Measurements from ENCODE around the gene CASD1. TPM values are rescaled to one million over a fixed set of nuclear protein-coding genes. Genes with fewer than 3 reads are reported as not detected.

Gene CASD1
- total RNA-seq, 4 donors from 2014 or later: 5.2 to 23.9 (median 9.3) TPM

DNA sequence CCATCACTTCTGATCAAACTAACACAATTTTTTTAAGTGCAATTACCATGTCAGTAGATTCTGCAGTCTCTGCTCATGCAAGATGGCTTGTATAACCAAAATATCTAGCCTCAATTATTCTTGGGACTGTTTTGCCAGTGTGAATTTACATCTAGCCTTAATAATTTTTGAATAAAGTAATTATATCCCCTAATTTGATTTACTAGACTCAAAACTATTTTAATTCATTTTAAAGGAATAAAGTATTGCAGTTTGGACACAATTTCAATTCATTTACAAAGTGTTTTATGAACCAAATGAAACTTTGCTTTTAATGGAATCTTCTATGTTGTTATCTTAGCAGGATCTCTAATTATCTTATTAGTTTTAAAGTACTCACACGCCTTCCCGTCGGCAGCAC, 90.7 kb downstream of the CASD1 start:
- no peaks in the 10 kb centered on the region for H3K9me3 ChIP-seq
- DNase-seq: no peak
- H3K27ac ChIP-seq: no peak overlapping the region
- H3K4me1 ChIP-seq: no peaks in the 10 kb centered on the region
- H3K4me3 ChIP-seq: no peak overlapping the region
- H3K36me3 ChIP-seq: no peaks in the 10 kb centered on the region
- no peak for TF ChIP-seq POLR2A (IDR thresholded peaks at IDR 0.05)
- TF ChIP-seq, protein P1, sequence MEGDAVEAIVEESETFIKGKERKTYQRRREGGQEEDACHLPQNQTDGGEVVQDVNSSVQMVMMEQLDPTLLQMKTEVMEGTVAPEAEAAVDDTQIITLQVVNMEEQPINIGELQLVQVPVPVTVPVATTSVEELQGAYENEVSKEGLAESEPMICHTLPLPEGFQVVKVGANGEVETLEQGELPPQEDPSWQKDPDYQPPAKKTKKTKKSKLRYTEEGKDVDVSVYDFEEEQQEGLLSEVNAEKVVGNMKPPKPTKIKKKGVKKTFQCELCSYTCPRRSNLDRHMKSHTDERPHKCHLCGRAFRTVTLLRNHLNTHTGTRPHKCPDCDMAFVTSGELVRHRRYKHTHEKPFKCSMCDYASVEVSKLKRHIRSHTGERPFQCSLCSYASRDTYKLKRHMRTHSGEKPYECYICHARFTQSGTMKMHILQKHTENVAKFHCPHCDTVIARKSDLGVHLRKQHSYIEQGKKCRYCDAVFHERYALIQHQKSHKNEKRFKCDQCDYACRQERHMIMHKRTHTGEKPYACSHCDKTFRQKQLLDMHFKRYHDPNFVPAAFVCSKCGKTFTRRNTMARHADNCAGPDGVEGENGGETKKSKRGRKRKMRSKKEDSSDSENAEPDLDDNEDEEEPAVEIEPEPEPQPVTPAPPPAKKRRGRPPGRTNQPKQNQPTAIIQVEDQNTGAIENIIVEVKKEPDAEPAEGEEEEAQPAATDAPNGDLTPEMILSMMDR (IDR thresholded peaks at IDR 0.05): no peak
- H3K27me3 ChIP-seq: no peaks in the 10 kb centered on the region

DNA sequence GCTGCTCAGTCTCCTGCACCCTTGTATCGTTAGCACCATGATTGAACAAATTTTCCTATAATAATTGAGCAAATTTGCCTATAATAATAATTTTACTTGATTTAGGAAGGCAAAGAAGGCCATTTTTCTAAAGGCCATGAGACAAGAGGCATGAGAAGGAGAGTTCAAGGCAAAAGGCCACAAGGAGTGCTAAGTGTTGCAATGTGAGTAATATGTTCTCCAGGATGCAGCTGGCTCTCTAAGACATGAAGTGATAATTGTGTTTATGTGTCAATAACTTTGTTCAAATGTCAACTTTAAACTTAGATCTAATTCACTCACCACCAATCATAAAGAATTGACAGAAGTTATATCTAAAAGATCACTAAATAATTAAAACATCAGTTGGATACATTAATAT, 92.6 kb downstream of the CASD1 start:
- TF ChIP-seq, protein P1 (IDR thresholded peaks at IDR 0.05): no peak
- no peak for TF ChIP-seq POLR2A (IDR thresholded peaks at IDR 0.05)
- Histone ChIP-seq H3K4me3 (no peak overlapping the region), H3K9me3 (no peaks in the 10 kb centered on the region), H3K27ac (no peak overlapping the region), H3K36me3 (no peaks in the 10 kb centered on the region), H3K4me1 (no peaks in the 10 kb centered on the region), H3K27me3 (no peaks in the 10 kb centered on the region)
- DNase-seq: no peak

DNA sequence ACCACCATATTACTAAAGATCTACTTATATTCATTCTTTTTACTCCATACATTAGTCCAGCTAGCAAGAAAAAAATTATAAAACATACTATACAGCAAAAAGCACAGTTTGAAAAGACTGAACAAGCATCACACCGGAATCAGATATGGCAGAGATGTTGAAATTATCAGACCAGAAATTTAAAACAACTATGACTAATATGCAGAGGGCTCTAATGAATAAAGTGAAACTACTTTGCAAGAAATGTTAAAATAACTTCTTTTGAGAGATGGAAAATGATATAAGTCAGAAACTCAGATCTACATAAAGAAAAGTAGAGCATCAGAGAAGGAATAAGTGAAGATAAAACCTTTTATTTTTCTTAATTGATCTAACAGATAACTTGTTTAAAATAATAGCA, 95.4 kb downstream of the CASD1 start:
- Histone ChIP-seq H3K4me3 (no peak overlapping the region), H3K4me1 (no peaks in the 10 kb centered on the region), H3K36me3 (no peaks in the 10 kb centered on the region), H3K27me3 (no peaks in the 10 kb centered on the region), H3K9me3 (no peaks in the 10 kb centered on the region), H3K27ac (no peak overlapping the region)
- DNase-seq: no peak
- TF ChIP-seq POLR2A (IDR thresholded peaks at IDR 0.05): no peak
- TF ChIP-seq, protein P1 (IDR thresholded peaks at IDR 0.05): no peak

Small RNA genes lying within 50 kb of the gene (small RNA-seq; reads per million reads assigned to genes)
- gene RNU6-1328P: 0 reads per million in 2 donors

Other genes with a start within 250 kb of the CASD1 start
- gene COL1A2, start 114.9 kb upstream of the CASD1 start, total RNA-seq: 100 to 1,000 TPM in 1 of 4 donors, 10 to 100 TPM in 3; 28.0 to 404 (median 59.1) TPM
- 10 to 100 TPM in 3 of 4 donors, 1 to 10 TPM in 1; 3.7 to 14.9 (median 11.4) TPM for gene SGCE, start 146.3 kb downstream of the CASD1 start, total RNA-seq

Measured in Peyer's patch (tissue), 4 donors.